SK-N-SH treated with all-trans-retinoic acid at 6 μM for 48 hours (cell line): ENCODE results near the gene CYP3A5.

ENCODE experiments used
- BACH2 ChIP-seq: fragments of 250-450 bp; sonication (Bioruptor Pico); IDR thresholded peaks from 2 replicates; pipeline ENCODE4 v1.9.0; 2021; ENCODE audit warnings: mild to moderate bottlenecking, borderline replicate concordance
- CSDC2 ChIP-seq: fragments of 250-450 bp; sonication (Bioruptor Pico); IDR thresholded peaks from 2 replicates; pipeline ENCODE4 v1.5.0; 2020; ENCODE audit warnings: mild to moderate bottlenecking, moderate library complexity
- CSRNP3 ChIP-seq: fragments of 250-450 bp; sonication (Bioruptor Pico); IDR thresholded peaks from 2 replicates; pipeline ENCODE4 v1.5.1; 2021; ENCODE audit warnings: mild to moderate bottlenecking, moderate library complexity
- GLIS3 ChIP-seq: fragments of 250-450 bp; sonication (Bioruptor Pico); IDR thresholded peaks from 2 replicates; pipeline ENCODE4 v1.5.0; 2020; ENCODE audit warnings: mild to moderate bottlenecking, moderate library complexity
- OSR1 ChIP-seq: fragments of 250-450 bp; sonication (Bioruptor Pico); IDR thresholded peaks from 2 replicates; pipeline ENCODE4 v1.8.0; 2022; ENCODE audit warnings: moderate library complexity, mild to moderate bottlenecking, inconsistent platforms
- PATZ1 ChIP-seq: fragments of 250-450 bp; sonication (Bioruptor Pico); IDR thresholded peaks from 2 replicates; pipeline ENCODE4 v1.8.0; 2020; ENCODE audit warnings: mild to moderate bottlenecking, moderate library complexity, borderline replicate concordance
- PPARA ChIP-seq: fragments of 250-450 bp; sonication (Bioruptor Pico); IDR thresholded peaks from 2 replicates; pipeline ENCODE4 v1.5.0; 2020; ENCODE audit warnings: mild to moderate bottlenecking, borderline replicate concordance
- RARB ChIP-seq: fragments of 250-450 bp; sonication (Bioruptor Pico); IDR thresholded peaks from 2 replicates; pipeline ENCODE4 v1.8.0; 2021; ENCODE audit warnings: mild to moderate bottlenecking, moderate library complexity
- TCF4 ChIP-seq: fragments of 250-450 bp; sonication (Bioruptor Pico); IDR thresholded peaks from 2 replicates; pipeline ENCODE4 v1.8.0; 2021; ENCODE audit warnings: mild to moderate bottlenecking, moderate library complexity, borderline replicate concordance
- TSHZ2 ChIP-seq: fragments of 250-450 bp; sonication (Bioruptor Pico); IDR thresholded peaks from 2 replicates; pipeline ENCODE4 v1.5.0; 2020; ENCODE audit warnings: mild to moderate bottlenecking, moderate library complexity
- ZFP30 ChIP-seq: fragments of 450-650 bp; formaldehyde crosslinking; IDR thresholded peaks from 2 replicates; pipeline ENCODE4 v1.5.0; 2022; ENCODE audit warnings: mild to moderate bottlenecking, moderate library complexity
- ZNF70 ChIP-seq: fragments of 450-650 bp; formaldehyde crosslinking; IDR thresholded peaks from 2 replicates; pipeline ENCODE4 v1.5.0; 2020; ENCODE audit warnings: mild to moderate bottlenecking, moderate library complexity
- ZNF8 ChIP-seq: fragments of 450-650 bp; formaldehyde crosslinking; IDR thresholded peaks from 2 replicates; pipeline ENCODE4 v1.5.0; 2020; ENCODE audit warnings: mild to moderate bottlenecking, moderate library complexity

GRCh38 chr7:99665312-99666012, 14.3 kb downstream of the CYP3A5 start:
- TF ChIP-seq OSR1 (CRISPR knock-in tag) (no peak), RARB (CRISPR knock-in tag) (no peak), PATZ1 (CRISPR knock-in tag) (no peak), TCF4 (CRISPR knock-in tag) (no peak), ZNF8 (CRISPR knock-in tag) (no peak), CSRNP3 (CRISPR knock-in tag) (no peak), GLIS3 (CRISPR knock-in tag) (no peak), CSDC2 (CRISPR knock-in tag) (no peak), ZFP30 (CRISPR knock-in tag) (no peak), PPARA (CRISPR knock-in tag) (no peak), BACH2 (no peak), ZNF70 (CRISPR knock-in tag) (no peak), TSHZ2 (CRISPR knock-in tag) (no peak)
